ENCODE results near the gene HECA.
"Not testable (repeated sequence)": the region's sequence is repeated elsewhere in the genome, so short reads cannot be mapped to it uniquely, and the experiment has no call there.

HECA gene

GRCh38 chr6:139134817-139135577 lies at the start of gene HECA:
Gene HECA (plus strand): TSS chr6:139135080. CDS start chr6:139135397, 317 bp downstream.
- DNase-seq = peak; percentile 99

DNA sequence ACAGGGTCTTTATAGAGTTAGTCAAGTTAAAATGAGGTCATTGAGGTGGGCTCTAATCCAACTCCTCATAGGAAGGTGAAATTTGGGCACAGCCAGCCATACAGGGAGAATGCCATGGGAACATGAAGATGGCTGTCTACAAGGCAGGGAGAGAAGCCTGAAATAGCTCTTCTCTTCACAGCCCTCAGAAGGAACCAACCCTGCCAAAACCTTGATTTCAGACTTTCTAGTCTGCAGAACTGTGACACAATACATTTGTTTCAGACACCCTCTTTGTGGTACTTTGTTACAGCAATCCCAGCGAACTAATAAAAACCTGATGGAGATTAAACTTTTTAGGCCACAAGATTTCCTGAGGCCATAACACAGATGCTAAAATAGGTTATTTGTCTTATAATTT lies 43.1 kb upstream of the HECA start:
- DNase-seq = no peak

GRCh38 chr6:139099984-139100383 lies 34.9 kb upstream of the HECA start:
- DNase-seq = no peak

GRCh38 chr6:139107051-139107450 lies 27.8 kb upstream of the HECA start:
- DNase-seq = no peak

GRCh38 chr6:139108378-139108777 lies 26.5 kb upstream of the HECA start:
- no peak for DNase-seq

- DNase-seq = peak; percentile 34
These were observed 25.3 kb upstream of the HECA start for GRCh38 chr6:139109558-139109957.

GRCh38 chr6:139112146-139112545 lies 22.7 kb upstream of the HECA start:
- no peak for DNase-seq

GRCh38 chr6:139112561-139112960 lies 22.3 kb upstream of the HECA start:
- DNase-seq = no peak

DNA sequence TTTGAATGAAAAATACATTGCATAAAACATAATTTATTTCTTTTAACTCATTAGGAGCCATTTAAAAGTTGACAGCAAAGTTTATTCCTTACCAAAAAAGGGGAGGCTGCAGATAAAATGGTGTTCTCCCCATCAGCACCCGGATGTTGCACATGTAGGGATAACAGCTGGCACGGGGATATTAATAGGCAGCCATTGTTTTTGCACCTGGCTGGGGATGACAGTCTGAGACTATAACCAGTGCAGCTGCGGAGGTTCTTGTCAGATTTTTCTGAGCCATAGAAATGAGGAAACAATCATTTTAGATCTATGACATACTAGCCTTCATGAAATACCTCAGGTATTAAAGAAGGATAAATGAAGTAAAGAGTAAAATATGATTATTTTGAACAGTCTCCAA lies 20.1 kb upstream of the HECA start:
- DNase-seq = peak; percentile 97

DNA sequence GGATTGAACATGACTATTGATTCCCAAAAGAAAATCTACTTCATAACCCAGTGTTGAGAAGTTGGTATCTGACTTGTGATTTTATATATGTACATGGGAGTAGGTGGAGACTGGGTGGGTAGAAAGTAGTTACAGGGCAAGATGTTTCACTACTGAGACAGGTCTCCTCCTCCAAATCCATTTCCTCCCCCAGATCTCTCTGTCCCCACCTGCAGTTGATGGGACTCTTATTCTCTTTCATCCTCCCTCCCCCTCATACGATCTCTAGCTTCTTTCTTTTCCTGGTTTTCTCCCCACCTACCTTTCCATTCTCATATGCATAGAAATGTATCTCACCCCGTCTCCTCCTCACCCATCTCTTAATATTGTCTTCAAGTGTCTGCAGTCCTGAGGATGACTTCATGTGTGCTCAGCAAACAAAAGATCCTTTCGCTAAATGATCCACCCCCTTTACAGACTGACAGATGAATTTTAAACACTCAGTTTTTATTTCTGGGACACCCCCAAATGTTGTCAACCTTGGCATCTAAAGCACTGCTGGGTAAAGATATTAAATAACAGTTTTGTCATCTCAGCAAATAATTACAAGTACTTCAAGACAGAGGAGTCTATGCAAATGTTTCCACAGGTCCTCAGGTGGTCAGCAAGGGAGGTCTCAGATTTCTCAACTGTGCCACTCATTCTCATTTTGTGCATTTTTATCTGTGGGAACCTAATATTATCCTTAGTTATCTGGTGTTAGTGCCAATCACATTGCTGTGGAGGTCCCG lies 18.7 kb upstream of the HECA start:
- no peak for DNase-seq

GRCh38 chr6:139117734-139118133 lies 17.1 kb upstream of the HECA start:
- DNase-seq = peak; percentile 13

DNA sequence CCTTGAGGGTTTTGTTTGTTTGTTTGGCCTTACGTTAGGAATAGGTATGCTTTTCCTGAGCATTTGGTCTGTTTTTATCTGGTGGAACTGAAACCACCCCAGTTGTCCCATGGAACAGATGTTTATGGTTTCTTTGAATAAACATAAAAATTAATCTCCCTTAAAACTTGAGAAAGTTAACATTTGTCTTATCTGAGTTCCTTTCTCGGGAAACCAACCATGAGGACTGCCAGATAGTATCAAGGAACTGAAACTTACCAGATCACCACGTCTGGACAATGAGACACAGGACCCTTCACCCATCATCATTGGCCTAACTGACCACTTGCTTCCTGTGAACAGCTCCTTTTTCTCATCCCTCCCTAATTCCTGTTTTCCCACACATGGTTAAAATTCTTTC lies 15.3 kb upstream of the HECA start:
- no peak for DNase-seq

GRCh38 chr6:139122823-139123222 lies 12.1 kb upstream of the HECA start:
- DNase-seq = not testable (repeated sequence)

DNA sequence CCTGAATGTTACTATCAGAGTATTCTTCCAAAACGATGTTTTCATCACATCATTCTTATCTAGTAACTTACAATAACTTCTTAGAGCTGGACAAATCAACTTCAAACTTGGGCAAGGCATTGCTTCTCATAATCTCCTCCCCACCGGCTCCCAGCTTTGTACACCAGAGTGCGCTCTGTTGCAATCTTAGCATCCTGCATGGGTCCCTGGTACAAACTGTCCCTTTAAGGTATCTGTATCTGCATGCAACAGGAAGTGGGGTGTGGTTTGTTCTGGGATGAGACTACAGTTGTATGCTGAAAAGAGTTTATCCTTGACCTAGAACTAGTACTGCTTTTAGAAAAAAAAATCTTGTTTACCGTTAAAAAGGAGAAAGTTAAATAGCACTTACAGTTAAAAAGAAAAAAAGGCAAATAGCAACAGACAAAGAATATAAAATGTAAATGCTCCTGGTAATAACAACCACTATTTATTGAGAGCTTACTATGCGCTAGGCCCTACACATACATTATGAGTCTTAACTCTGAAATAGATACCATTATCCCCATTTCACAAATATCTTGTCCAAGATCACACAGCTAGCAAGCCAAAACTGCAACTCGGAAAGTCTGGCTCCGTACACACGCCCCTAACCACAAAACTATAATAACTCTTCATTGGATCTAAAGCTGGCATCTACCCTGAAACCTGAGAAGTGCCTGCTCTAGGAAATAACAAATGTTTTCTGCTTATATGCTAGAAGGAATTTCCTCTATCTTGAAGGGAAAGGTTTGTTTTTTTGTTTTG lies 9.8 kb upstream of the HECA start:
- peak; percentile 52 for DNase-seq

DNA sequence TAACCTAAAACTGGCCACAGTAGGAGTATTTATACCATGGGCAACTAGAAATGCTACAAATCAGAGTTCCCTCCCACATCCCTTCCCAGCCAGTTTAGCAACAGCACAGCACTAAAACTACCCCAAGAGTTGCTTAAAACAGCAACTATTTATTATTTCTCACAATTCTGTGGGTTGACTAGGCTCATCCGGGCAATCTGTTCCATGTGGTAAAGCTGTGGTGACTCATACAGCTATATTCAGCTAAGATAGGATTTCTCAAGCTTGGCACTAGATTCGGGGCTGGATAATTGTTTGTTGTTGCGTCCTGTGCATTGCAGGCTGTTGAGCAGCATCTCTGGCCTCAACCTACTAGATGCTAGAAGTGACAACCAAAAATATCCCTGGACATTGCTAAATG lies 8.6 kb upstream of the HECA start:
- no peak for DNase-seq

DNA sequence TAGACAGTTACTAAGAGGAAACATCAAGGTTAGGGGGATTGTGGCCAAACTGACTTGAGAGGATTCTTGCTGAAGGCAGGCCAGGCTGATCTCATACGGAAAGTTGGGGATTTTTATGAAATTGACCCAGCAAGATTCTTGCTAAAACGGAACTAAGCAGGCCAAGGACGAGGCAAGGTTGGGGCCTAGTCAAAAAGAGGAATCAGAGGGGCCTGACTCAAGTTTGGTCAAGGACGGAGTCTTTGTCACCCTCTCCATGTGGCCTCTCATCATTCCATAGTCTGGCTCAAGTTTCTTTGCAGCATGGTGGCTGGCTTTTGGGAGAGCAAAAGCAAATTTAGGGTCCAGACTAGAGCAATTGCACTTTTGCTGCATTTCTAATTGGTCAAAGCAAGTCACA lies 7.9 kb upstream of the HECA start:
- no peak for DNase-seq

GRCh38 chr6:139129284-139129683 lies 5.6 kb upstream of the HECA start:
- DNase-seq = no peak

DNA sequence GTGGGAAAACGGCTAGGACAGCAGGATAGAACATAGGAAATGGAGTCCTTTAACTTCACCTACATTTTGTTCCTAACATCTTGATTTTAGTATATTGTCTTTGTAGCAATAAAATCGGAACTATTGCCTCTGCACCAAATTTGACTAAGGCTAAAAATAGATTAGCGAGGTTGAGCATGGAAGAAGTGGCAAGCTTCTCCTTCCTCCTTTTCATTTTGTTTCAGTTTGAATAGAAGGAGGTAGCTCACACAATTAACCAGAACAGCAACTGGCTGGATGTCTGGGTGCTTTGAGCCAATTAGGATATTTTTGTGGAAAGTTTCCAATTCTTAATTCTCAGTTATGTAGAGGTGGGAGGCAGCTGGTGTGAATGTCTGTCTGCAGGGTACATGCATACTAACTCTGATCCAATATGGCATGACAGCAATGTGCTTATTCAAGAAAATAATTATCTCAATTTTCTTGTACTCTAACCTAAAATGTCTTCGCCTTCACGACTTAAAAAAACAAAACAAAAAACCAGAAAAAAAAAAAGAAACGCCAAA lies 3.1 kb upstream of the HECA start:
- DNase-seq = no peak

DNA sequence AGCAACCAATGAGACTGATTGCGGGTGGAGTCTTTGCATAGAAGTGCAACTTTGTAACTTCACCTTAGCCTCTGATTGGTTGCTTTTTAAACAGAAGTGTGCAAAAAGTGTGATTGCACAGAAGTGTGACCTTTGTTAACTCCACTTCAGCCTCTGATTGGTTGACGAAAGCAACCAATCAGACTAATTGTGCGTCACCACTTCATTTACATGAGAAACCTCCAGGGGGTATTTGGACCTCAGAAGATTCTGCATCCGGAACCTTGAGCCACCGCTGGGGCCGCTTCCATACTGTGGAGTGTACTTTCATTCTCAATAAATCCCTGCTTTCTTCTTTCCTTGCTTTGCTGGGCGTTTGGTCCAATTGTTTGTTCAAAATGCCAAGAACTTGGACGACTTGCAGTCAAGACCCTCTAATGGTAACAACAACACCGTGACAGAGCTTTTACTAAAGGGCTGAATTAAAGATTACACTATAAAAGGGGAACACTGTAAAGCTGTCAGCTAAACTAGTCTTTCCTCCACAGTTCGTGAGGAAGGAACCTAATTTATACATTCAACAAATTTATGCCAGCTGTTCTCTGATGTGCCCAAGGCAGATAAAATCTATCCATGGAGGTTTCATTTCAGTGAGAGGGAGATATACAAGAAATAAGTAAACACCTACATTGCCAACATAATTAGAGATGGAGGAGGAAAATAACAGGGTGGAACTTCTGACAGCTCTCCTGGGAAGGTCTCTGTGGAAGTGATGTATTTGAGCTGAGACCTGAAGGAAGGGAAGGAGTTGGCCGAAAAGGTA lies 1.4 kb upstream of the HECA start:
- DNase-seq = peak; percentile 93

GRCh38 chr6:139134064-139134395 lies 850 bp upstream of the HECA start:
- DNase-seq = peak; percentile 68

- DNase-seq = peak; percentile 55
These were observed 982 bp downstream of the HECA start for GRCh38 chr6:139135578-139136545.

Data from NCI-H146 (cell line).